H54 (cell line): Measurements from ENCODE around the gene METTL2B.
"Not testable (repeated sequence)": the region's sequence is repeated elsewhere in the genome, so short reads cannot be mapped to it uniquely, and the experiment has no call there.

Source experiments
- DNase-seq: peaks from one replicate; pipeline ENCODE4 v3.0.0; 2011; ENCODE audit warnings: low spot score, mixed read lengths; ENCODE audit not compliant: insufficient read length
- FAIRE-seq: peaks from 3 replicates; lab custom pipeline; 2011; peaks lifted over from hg19 to GRCh38; lab: Jason Lieb, UNC
- POLR2A ChIP-seq: IDR thresholded peaks from 2 replicates; pipeline ENCODE4 v1.6.1; 2011; ENCODE audit warnings: low read depth, mild to moderate bottlenecking, low read length

Gene METTL2B

DNA sequence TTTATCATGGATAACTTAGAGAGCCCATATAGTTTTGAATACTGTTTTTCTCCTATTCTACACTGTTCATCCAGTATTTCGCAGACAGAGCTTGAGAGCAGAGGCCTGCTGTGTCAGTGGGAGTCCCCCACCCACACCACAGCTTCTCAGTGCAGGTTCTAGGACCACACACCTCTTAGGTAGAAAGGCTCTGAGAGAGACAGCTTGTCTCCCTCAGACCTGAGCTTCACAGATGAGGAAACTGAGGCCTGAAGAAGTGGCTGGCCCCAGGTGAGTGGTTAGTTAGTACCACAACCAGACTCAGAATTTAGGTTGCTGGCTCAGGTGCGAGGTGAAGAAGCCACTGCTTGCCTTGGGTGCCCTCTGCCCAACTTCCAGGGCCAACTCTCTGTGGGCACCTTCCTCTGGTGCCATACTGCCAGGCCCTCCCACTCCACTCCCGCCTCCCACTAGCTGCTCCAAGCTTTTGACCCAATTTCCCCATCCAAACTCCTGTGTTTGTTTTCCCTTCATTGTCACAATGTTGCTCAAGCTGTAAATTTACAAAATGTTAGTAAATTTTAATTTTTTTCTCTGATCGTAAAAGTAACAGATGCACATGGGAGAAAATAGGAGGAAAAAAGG, 28.5 kb upstream of the METTL2B start:
- DNase-seq (no peak), FAIRE-seq (no peak)
- TF ChIP-seq POLR2A = no peak

DNA sequence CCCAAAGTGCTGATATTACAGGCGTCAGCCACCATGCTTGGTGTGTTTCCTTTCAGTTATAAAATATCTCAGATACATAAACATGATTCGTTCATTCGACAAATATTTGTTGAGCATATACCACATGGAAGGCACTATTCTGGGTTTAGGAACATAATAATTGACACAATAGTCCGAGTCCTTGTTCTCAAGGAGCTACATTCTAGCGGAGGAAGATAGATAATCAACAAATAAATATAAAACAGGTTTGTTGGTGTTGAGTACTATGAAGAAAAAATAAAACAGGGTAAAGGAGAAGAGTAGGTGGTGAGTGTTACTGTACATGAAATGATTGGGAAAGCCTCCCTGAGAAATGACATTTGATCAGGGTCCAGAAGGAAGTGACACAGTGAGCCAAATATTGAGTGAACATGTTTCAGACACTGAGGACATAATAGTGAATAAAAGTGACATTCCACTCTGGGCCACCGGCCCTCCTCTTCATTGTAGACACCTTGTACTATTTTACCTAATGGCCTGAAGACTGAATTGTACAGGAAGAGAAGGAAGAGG, 27.7 kb upstream of the METTL2B start:
- no peak for TF ChIP-seq POLR2A
- FAIRE-seq (no peak), DNase-seq (no peak)

DNA sequence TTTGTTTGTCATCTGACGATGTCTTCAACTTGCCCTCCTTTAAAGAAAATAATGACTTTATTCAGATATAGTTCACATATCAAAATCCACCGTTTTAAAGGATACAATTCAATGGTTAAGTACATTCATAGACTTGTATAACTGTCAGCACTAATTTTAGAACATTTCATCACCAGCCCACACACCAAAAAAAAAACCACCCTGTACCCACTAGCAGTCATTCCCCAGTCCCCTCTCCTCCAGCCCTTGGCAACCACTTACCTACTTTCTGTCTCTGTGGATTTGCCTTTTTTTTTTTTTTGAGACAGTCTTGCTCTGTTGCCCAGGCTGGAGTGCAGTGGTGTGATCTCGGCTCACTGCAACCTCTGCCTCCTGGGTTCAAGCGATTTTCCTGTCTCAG, 26.1 kb upstream of the METTL2B start:
- FAIRE-seq (no peak), DNase-seq (no peak)
- no peak for TF ChIP-seq POLR2A

DNA sequence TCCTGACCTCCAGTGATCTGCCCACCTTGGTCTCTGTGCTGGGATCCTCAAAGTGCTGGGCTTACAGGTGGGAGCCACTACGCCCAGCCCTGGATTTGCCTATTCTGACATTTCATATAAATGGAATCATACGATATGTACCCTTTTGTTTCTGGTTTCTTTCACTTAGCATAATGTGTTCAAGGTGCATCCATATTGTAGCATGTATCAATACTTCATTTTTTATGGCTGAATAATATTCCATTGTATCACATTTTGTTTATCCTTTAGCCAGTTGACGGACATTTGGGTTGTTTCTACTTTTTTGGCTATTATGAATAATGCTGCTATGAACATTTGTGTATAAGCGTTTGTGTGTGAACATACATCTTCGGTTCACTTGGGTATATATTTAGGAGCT, 25.6 kb upstream of the METTL2B start:
- no peak for FAIRE-seq

DNA sequence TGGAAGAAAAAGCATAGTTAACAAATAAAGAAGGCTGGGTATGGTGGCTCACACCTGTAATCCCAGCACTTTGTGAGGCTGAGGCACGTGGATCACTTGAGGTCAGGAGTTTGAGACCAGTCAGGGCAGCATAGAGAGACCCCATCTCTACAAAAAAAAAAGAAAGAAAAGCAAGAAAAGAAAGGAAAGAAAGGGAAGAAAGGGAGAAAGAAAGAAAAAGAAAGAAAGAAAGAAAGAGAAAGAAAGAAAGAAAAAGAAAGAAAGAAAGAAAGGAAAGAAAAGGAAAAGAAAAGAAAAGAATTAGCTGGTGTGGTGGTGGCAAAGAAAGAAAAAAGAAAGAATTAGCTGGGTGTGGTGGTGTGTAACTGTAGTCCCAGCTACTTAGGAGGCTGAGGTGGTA, 24.0 kb upstream of the METTL2B start:
- no peak for TF ChIP-seq POLR2A
- no peak for DNase-seq
- FAIRE-seq = no peak

More for the DNA sequence above, 25.6 kb upstream of the METTL2B start:
- no peak for DNase-seq
- TF ChIP-seq POLR2A = no peak

DNA sequence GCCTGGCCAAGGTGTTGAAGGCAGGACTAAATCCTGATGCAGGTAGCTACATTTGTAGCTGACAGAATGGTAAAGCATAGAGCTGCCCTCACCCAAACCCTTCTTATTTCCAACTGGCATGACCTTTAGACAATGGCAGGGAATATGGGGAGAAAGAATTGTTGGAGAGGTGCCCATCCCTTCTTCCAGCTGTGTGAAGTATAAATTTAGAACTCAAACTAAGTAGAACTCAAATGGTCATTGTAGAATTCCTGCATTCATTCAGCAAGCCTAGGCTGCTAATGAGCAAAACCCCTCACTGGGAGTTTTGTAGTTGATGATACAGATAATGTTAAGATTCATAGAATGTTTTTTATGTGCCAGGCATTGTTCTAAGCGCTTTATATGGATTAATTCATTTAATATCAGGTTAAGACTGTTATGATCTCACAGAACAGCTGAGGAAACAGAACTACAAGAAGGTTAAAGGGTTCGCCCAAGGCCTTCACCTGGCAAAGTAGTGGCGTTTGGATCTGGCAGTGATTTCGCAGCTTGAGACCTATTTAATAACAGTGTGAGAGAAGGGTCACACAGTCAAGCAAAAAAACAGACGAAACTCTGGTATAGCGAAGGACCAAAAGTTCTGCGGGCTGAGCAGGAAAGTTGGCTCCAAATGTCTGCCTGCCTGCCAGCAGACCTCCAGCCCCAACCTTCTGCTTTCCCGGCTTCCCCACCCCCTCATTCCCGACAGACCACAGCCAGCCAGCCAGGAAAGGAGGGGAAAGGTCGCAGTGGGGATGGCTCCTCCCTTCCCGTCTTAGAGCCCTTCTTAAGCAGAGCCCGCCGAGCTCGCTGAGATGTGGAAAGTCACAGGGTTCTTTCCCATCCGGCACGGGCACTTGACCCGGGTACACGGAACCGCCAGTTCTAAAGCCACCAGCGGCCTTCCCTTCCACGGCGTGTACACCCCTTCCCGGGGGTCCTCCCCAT, 22.4 kb upstream of the METTL2B start:
- no peak for TF ChIP-seq POLR2A
- no peak for DNase-seq
- no peak for FAIRE-seq

DNA sequence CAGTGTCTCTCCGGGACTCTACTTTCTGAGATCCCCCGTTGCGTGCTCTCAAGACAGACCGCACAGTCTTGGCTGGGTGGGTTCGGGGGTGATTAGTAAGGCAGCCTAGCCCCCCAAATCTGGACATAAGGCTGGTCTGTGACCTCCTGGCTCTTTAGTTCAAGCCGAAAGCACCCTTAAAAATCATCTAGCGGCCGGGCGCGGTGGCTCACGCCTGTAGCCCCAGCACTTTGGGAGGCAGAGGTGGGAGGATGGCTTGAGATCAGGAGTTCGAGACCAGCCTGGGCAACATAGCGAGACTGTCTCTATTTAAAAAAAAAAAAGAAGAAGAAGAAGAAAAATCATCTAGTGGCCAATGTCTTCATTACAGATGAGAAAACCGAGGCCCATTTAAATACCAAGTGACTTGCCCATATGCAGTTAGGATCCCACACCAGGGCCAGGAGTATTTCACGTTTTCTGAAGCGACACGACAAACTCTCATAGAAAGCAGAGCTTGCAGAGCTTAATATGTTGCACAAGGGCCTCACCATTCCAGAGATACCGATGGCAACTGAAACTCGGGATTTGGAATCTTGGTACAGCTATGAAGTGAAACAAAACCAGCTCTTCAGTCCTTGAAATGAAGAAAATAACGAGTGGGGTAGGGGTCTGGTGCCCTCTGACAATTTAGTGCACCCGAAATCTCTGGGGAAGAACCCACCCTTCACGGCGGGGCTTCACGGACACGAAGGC, 21.6 kb upstream of the METTL2B start:
- TF ChIP-seq POLR2A = no peak
- no peak for FAIRE-seq
- no peak for DNase-seq

DNA sequence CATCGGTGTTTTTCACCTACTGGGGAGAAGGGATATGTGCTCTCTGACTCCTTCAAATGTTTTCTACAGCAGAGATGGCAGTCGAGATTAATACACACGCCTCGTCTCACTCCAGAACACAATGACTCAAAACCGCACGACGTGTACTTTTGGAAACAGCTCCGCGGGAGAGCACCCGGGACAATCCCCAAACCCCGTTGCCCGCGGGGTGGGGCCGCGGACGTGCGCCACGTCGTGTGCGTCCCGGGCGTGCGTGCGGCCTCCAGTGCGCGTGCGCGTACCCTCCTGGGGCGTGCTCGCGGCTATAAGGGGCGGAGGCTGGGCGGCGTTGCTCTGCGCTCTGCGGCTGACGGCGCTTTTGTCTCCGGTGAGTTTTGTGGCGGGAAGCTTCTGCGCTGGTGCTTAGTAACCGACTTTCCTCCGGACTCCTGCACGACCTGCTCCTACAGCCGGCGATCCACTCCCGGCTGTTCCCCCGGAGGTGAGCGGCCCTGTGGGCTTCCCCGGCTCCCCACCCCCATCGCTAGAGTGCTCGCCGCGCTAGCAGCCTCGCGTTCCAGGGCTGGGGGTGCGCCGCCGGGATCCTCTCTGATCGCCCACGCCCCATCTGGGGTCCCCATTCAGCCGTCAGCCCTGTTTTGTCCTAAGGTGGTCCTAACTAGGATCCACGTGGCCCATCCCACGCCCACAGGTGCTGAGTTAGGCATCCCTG, 20.8 kb upstream of the METTL2B start, which contains the start of gene HILPDA:
Gene HILPDA, plus strand, starts transcription at position 336 of the 712 bp plus-strand sequence. CDS start 1,391 bp downstream, outside the sequence.
- FAIRE-seq = no peak
- peak; percentile 90 for DNase-seq
- TF ChIP-seq POLR2A = peak; percentile 88

DNA sequence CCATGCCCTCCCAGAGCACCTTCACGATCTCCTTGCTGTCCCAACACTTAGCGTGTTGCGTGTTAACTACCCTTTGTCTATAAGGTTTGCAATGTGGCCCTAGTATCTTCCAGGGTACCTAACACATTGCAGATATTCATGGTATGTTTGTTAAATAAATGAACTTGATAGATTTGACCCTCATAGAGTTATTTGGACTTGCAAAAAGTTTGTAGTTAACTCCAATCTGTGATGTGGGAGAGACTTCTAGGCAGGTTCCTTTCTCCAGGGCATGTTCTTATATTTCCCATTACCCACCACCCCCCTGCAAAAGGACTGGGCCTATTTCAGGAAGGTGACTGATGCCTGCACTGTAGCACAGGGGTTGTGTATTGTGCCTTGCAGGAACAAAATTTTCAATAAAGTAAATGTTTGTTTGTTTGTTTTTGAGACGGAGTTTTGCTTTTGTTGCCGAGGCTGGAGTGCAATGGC, 20.3 kb upstream of the METTL2B start:
- TF ChIP-seq POLR2A = no peak
- no peak for FAIRE-seq
- no peak for DNase-seq

DNA sequence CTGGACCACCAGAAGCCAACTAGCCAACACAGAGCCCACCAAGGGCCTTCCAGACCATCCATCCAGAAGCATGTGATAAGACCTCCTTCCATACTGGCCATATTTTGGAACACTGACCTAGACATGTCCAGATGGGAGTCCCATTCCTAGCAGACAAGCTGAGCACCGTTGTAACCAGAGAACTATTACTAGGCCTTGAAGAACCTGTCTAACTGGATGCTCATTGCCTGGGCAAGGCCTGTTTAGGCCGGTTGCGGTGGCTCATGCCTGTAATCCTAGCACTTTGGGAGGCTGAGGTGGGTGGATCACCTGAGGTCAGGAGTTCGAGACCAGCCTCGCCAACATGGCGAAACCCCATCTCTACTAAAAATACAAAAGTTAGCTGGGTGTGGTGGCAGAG, 19.2 kb upstream of the METTL2B start:
- FAIRE-seq, DNase-seq: not testable (repeated sequence)

DNA sequence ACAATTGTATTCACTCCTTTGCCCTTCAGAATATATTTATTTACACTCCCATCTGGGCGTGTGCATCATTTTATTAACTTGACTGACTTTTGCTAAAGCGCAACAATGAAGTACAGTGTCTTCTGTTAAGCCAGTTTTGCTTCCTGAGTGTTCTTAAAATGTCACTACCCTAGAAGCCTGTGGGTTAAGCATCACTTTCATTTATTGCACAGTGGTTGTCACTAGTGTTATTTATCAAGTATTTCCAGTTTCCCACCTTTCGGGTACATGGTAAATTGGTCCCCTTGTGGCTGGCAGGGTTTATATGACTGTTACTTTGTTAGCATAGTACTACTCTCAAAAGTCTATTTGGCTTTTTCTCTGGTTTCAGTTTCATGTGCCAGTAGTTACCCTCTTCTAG, 17.6 kb upstream of the METTL2B start:
- DNase-seq = no peak
- no peak for FAIRE-seq
- no peak for TF ChIP-seq POLR2A

DNA sequence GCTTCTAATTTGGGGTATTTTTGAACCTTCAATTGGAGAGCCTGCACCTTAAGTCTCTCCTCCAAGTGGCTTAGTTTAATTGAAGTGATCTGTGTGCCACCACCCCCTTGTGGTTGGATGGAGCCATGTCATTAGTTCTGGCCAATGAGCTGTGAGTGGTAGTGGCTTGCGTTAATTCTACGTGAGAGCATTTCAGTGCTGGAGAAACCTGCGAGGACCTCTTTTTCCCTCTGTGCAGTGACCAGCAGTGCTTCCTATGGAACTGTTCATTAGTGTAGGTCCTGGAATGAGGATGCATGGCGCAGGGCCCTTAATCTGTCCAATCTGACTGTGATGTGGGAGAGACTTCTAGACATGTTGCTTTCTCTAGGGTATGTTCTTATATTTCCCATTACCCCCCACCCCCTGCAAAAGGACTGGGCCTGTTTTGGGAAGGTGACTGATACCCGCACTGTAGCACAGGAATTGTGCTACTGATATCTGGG, 17.1 kb upstream of the METTL2B start:
- DNase-seq (peak; percentile 40), FAIRE-seq (no peak)
- no peak for TF ChIP-seq POLR2A

DNA sequence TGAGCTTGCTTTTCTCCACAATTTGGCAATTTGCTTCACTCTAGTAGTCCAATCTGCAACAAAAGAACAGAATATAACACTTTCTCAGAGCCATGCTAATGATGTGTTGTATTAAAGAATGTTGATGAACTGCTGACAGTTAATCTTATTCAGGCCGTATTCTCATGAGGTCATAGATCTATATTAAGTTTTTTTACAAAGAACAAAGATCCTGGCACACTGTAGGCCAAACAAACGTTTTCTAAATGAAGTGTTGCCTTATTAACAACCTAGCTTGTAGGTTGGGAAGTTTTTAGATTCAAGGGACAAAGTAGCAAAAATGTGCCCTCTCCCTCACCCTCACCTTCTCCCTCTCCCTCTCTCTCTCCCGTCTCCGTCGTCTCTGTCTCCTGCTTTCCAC, 14.1 kb upstream of the METTL2B start:
- no peak for TF ChIP-seq POLR2A
- FAIRE-seq (no peak), DNase-seq (no peak)

DNA sequence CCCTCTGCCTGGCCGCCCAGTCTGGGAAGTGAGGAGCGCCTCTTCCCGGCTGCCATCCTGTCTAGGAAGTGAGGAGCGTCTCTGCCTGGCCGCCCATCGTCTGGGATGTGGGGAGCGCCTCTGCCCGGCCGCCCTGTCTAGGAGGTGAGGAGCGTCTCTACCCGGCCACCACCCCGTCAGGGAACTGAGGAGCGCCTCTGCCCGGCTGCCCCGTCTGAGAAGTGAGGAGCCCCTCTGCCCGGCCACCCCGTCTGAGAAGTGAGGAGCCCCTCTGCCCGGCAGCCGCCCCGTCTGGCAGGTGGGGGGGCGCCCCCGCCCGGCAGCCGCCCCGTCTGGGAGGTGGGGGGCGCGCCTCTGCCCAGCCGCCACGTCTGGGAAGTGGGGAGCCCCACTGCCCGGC, 13.2 kb upstream of the METTL2B start:
- not testable (repeated sequence) for FAIRE-seq, DNase-seq

DNA sequence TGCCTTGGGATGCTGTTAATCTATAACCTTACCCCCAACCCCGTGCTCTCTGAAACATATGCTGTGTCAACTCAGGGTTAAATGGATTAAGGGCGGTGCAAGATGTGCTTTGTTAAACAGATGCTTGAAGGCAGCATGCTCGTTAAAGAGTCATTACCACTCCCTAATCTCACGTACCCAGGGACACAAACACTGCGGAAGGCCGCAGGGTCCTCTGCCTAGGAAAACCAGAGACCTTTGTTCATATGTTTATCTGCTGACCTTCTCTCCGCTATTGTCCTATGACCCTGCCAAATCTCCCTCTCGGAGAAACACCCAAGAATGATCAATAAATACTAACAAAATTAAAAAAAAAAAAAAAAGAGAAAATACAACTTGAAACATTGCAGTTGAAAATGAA, 12.6 kb upstream of the METTL2B start:
- DNase-seq, FAIRE-seq: not testable (repeated sequence)

DNA sequence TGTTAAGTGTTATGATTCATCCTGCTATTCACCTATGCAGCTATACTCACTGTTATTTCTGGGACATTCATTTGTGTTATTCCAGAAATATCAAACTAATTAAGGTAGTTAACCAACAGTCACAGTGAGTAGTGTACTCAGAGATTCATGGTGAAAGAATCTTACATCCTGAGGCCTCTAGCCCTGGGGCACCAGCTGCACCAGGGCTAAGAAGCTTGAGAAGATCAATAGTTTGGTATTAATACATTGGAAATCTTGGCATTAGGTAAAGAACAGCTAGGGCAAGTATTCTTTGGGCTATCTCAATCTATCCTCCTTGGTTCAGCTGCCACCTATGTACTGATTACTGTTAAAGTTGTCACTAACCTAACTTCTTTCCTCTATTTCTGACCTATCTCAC, 9.7 kb upstream of the METTL2B start:
- DNase-seq, FAIRE-seq: not testable (repeated sequence)

DNA sequence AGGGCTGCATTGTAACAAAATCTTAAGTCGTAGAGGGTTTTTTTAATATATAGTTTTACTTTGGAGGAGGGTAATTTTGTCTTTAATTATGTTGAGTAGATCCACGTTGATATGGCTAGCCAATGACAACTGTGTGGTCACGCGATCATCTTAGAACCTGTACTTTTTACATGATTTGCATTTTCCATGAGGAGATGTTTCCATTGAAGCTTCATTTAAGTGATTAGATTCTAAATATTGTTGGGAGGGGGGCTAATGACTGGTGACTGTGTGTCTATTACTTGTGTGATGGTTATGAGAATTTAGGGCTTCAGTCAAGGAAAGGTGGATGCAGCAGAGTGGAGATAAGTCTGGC, 765 bp downstream of the METTL2B start:
- FAIRE-seq = not testable (repeated sequence)

DNA sequence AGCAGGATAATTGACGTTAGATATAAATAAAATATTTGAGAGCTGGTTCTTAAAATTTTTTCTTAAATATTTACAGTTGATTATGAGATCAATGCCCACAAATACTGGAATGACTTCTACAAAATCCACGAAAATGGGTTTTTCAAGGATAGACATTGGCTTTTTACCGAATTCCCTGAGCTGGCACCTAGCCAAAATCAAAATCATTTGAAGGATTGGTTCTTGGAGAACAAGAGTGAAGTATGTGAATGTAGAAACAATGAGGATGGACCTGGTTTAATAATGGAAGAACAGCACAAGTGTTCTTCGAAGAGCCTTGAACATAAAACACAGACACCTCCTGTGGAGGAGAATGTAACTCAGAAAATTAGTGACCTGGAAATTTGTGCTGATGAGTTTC, 2.5 kb downstream of the METTL2B start:
- FAIRE-seq = not testable (repeated sequence)

More for the DNA sequence above, 765 bp downstream of the METTL2B start:
- DNase-seq = not testable (repeated sequence)

More for the DNA sequence above, 2.5 kb downstream of the METTL2B start:
- not testable (repeated sequence) for DNase-seq
